WERI-Rb-1 (cell line): Measurements from ENCODE around the gene OSBPL10.

Experiments used
- DNase-seq: peaks from one replicate; pipeline ENCODE4 v3.0.0-alpha.2; 2020
- H3K27ac ChIP-seq: fragments of 250-450 bp; sonication (Bioruptor Pico); 2 replicates; pipeline ENCODE4 v1.5.1; 2020; ENCODE audit warnings: mild to moderate bottlenecking, moderate library complexity
- H3K27me3 ChIP-seq: fragments of 250-450 bp; sonication (Bioruptor Pico); 2 replicates; pipeline ENCODE4 v1.5.1; 2021; ENCODE audit warnings: mild to moderate bottlenecking, low read depth, moderate library complexity; ENCODE audit not compliant: insufficient read depth, severe bottlenecking
- H3K36me3 ChIP-seq: fragments of 250-450 bp; sonication (Bioruptor Pico); 2 replicates; pipeline ENCODE4 v1.5.1; 2020; ENCODE audit warnings: mild to moderate bottlenecking, moderate library complexity
- H3K4me3 ChIP-seq: 2 replicates; pipeline ENCODE4 v1.5.1; 2011; ENCODE audit warnings: low read depth, mild to moderate bottlenecking, control low read depth, low read length
- H3K9me3 ChIP-seq: fragments of 250-450 bp; sonication (Bioruptor Pico); 2 replicates; pipeline ENCODE4 v1.5.1; 2021; ENCODE audit warnings: mild to moderate bottlenecking, moderate library complexity; ENCODE audit not compliant: severe bottlenecking
- CTCF ChIP-seq: IDR thresholded peaks from 2 replicates; pipeline ENCODE4 v1.5.1; 2011; ENCODE audit warnings: low read depth, mild to moderate bottlenecking, control low read depth, inconsistent platforms, low read length

Gene OSBPL10

GRCh38 chr3:31748933-31749295 is 232.1 kb downstream of the OSBPL10 start:
- Histone ChIP-seq H3K9me3 (no peaks in the 10 kb centered on the region), H3K27me3 (no peaks in the 10 kb centered on the region), H3K27ac (no peak overlapping the region), H3K4me3 (no peak overlapping the region), H3K36me3 (no peaks in the 10 kb centered on the region)
- no peak for DNase-seq
- TF ChIP-seq CTCF: no peak

GRCh38 chr3:31748281-31748932 is 232.7 kb downstream of the OSBPL10 start:
- no peak for DNase-seq
- no peak overlapping the region for H3K4me3 ChIP-seq
- no peaks in the 10 kb centered on the region for H3K27me3 ChIP-seq
- H3K36me3 ChIP-seq: no peaks in the 10 kb centered on the region
- no peaks in the 10 kb centered on the region for H3K9me3 ChIP-seq
- no peak overlapping the region for H3K27ac ChIP-seq
- TF ChIP-seq CTCF: no peak

- H3K4me3 ChIP-seq: no peak overlapping the region
- no peaks in the 10 kb centered on the region for H3K9me3 ChIP-seq
- H3K27me3 ChIP-seq: no peaks in the 10 kb centered on the region
- H3K36me3 ChIP-seq: no peaks in the 10 kb centered on the region
- H3K27ac ChIP-seq: no peak overlapping the region
- TF ChIP-seq CTCF: no peak
- no peak for DNase-seq
Measured at GRCh38 chr3:31747785-31748184, 233.3 kb downstream of the OSBPL10 start.

- H3K9me3 ChIP-seq: no peaks in the 10 kb centered on the region
- no peaks in the 10 kb centered on the region for H3K36me3 ChIP-seq
- no peak for DNase-seq
- no peak overlapping the region for H3K27ac ChIP-seq
- no peaks in the 10 kb centered on the region for H3K27me3 ChIP-seq
- TF ChIP-seq CTCF: no peak
- H3K4me3 ChIP-seq: no peak overlapping the region
Measured at GRCh38 chr3:31744913-31745312, 236.1 kb downstream of the OSBPL10 start.

GRCh38 chr3:31743331-31744089 is 237.6 kb downstream of the OSBPL10 start:
- Histone ChIP-seq H3K4me3 (no peak overlapping the region), H3K36me3 (no peaks in the 10 kb centered on the region), H3K27ac (no peak overlapping the region), H3K27me3 (no peaks in the 10 kb centered on the region), H3K9me3 (no peaks in the 10 kb centered on the region)
- no peak for DNase-seq
- no peak for TF ChIP-seq CTCF
